Activated gamma-delta T cell treated with anti-CD3 and anti-CD28 coated beads, Interleukin-2, amount 50 U/mL, for 16 hours (primary cell): ENCODE measurements around the gene DDN.

Experiments used
- DNase-seq: peaks from one replicate; pipeline ENCODE4 v3.0.0-alpha.2; 2020; ENCODE audit warnings: low read depth

The DDN gene

DNA sequence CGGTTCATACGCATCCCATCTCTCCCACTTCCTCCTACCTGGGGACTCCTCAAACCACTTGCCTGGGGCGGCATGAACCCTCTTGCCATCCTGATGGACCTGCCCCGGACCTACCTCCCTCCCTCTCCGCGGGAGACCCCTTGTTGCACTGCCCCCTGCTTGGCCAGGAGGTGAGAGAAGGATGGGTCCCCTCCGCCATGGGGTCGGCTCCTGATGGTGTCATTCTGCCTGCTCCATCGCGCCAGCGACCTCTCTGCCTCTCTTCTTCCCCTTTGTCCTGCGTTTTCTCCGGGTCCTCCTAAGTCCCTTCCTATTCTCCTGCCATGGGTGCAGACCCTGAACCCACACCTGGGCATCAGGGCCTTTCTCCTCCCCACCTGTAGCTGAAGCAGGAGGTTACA, 17.4 kb downstream of the DDN start:
- DNase-seq = no peak

DNA sequence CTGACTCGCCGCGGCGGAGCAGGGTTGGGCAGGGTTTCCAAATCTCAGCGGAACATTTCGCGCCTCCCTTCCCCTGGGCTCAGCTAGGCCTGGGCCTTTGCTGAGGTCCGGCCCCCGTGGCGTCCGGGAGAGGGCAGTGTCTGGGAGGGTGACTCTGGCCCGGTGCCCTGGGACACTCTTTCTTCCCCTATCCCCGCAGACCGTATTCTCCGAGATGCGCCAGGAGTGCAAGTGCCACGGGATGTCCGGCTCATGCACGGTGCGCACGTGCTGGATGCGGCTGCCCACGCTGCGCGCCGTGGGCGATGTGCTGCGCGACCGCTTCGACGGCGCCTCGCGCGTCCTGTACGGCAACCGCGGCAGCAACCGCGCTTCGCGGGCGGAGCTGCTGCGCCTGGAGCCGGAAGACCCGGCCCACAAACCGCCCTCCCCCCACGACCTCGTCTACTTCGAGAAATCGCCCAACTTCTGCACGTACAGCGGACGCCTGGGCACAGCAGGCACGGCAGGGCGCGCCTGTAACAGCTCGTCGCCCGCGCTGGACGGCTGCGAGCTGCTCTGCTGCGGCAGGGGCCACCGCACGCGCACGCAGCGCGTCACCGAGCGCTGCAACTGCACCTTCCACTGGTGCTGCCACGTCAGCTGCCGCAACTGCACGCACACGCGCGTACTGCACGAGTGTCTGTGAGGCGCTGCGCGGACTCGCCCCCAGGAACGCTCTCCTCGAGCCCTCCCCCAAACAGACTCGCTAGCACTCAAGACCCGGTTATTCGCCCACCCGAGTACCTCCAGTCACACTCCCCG, 18.0 kb downstream of the DDN start:
- DNase-seq = no peak

DNA sequence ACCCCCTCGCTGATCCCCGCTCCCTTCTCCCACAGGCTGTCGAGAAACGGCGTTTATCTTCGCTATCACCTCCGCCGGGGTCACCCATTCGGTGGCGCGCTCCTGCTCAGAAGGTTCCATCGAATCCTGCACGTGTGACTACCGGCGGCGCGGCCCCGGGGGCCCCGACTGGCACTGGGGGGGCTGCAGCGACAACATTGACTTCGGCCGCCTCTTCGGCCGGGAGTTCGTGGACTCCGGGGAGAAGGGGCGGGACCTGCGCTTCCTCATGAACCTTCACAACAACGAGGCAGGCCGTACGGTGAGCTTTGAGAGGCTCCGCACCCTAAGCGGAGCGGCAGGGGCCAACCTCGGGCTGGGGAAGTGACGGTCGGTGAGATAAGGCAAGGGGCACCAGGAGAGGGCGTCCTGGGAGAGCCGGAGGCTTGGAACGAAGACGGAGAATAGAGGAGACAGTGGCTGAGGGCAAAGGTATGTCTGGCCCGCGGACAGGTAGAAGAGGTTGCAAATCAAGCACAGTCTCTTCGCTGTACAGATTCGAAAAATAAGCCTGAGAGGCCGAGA, 18.7 kb downstream of the DDN start:
- no peak for DNase-seq

DNA sequence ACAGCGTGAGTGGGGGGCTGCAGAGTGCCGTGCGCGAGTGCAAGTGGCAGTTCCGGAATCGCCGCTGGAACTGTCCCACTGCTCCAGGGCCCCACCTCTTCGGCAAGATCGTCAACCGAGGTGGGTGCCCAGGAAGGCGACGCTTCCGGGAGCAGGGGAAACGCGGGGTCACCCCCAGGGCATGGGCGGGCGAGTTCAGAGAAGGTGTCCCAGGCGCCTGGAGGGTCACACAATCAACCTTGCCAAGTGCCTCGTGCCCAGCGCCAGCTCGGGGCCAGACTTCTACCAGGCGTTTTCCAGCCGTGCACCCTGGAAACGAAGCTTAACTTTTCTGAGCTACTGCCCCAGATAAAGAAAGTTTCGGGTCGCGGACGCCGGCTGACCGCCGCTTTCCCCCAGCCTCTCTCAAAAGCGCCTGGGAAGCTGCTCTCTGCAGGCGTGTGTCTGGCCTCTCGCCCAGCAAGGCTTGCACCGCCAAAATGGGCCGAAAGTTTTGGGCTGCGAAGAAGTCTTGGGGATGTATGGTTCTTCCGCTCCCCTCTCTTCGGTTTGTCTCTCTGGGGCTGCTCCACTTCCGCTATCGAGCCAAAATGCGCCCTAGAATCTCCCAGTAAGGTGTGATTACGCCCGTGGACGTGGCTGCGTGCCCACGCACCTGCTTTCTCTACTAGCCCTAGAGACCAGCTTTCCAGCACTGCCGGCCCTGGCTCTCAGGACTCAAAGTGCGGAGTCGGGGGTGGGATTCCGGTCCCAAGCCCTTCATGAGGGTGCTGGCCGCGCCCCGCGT, 19.4 kb downstream of the DDN start:
- no peak for DNase-seq

DNA sequence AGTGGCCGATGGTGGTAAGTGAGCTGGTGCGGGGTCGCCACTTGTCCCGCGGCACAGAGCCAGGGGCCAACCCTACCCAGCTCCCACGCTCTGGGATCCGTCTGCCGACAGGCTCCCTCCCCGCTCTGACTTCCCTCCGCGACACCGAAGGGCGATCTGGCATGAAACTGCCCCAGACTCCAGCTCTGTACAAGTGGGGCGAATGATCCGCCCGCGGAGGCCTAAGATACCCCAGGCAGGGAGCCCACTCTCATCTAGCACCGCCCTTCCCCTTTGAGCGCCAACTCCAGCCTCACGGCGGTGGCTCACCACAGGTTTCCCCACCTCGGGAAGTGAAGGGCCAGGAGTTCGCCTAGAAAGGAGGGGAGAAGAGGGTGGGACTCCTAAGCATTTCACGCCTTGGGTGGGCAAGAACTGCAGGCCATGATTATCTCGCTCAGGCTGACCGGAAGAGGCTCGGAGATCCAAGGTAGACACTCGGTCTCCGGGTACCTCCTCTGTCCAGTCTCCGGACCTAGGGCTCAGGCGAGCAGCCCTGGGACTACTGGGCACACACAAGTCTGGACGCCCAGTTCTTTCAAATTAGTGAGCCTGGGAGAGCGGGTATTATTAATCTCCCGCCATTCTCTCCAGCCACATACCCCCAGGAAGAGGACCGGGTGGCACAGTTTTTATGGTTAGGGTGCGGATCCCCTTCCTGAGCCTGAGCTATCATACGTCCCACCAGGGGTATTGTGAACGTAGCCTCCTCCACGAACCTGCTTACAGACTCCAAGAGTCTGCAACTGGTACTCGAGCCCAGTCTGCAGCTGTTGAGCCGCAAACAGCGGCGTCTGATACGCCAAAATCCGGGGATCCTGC, 20.2 kb downstream of the DDN start:
- DNase-seq = no peak

DNA sequence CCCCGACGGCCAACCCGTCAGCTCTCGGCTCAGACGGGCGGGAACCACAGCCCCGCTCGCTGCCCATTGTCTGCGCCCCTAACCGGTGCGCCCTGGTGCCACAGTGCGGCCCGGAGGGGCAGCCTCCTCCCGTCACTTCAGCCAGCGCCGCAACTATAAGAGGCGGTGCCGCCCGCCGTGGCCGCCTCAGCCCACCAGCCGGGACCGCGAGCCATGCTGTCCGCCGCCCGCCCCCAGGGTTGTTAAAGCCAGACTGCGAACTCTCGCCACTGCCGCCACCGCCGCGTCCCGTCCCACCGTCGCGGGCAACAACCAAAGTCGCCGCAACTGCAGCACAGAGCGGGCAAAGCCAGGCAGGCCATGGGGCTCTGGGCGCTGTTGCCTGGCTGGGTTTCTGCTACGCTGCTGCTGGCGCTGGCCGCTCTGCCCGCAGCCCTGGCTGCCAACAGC, 20.9 kb downstream of the DDN start, which contains the start of gene WNT1:
Gene WNT1, plus strand, starts transcription at position 32 of the 450 bp plus-strand sequence. Its CDS starts 329 bp downstream, at position 361.
- DNase-seq = no peak

DNA sequence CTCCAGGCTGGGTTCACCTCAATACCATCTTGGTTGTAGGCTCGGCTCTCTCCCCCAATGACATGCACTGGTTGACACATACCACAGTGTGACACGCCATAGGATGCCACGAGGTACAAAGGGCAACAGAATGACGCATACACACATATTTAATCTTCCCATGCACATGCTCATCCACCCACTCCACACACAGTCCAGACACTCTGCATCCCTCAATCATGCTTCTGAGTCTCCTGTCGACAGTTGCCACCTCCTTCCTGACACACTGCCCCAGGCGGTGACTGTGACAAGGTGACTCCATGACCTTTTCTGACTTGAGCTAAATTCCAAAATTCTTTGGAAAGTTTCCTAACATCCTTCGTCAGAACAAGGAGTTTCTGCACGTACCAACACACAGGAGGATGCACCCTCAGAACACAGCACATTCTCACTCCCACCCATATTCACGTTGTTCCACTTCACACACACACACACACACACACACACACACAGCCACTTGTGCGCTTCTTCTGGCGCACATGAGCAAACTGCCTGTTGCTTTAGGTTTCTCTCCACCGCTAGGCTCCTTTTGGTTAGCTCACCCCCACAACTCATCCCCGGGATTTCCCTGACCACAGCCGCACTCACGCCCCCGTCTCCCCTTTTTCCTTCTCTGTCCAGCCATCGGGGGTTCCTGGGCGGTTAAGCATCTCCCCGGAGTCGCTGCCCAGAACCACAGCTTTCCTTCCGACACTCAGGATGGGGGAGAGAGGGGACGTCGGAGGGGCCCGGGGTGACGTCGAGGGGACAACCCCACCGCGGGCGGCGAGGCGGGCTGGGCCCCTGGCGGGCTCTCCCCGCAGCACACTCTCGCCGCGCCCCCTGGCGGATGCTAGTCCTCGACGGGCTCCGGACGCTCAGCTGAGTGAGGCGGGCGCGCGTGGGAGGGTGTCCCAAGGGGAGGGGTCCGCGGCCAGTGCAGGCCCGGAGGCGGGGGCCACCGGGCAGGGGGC, 21.6 kb downstream of the DDN start:
- DNase-seq = peak; percentile 81

DNA sequence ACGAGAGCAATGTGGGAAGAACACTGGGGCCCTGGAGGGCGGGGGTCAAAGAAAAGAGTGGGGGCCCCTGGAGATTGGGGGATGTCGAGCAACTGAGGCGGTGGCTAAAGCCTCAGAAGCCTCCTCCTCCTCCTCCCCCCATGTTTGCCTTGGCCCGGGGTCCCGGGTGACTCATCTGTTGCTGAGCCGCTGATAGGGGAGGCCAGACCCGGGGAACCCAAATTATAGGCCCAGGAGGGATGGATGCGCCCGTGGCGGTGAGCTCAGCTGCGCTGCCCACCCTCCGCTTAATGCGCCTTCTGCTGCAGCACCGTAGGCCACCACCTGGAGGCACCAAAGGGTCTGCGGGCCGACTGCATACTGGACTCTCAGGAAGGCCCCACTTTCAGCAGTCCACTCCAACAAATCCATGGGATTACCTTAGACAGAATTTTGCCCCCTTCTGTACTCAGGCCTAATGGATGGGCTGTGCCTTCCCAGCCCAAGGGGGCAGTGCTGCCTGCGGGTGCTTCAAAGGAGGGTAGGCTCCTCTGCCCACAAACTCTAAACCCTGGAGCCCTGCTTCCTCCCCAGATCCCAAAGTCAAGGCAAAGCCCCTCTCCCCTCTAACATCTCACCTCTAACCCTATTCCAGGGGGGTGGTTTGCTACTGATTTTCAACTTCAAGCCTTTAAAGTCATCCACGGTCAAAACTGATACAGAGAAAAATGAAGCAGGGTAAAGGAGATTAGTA, 25.1 kb downstream of the DDN start:
- DNase-seq = no peak

DNA sequence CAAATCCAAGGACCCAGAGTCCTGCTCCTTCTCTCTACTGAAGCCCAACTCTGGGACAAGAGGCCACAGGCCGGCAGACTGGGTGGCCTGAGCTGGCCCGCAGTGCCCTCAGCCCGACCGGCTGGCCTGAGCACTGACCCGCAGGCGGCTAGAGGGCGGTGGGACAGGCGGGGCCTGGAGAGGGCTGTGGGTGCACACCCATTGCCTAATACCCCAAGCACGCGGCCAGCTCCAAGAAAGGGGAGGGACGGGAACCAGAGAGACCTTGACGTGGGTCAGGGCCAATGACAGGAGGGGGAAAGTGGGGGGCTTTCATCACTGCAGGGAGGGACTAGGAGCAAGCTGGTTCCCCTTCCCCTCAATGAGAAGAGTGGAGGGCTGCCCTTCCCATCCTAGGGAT, 25.6 kb downstream of the DDN start:
- DNase-seq = no peak

DNA sequence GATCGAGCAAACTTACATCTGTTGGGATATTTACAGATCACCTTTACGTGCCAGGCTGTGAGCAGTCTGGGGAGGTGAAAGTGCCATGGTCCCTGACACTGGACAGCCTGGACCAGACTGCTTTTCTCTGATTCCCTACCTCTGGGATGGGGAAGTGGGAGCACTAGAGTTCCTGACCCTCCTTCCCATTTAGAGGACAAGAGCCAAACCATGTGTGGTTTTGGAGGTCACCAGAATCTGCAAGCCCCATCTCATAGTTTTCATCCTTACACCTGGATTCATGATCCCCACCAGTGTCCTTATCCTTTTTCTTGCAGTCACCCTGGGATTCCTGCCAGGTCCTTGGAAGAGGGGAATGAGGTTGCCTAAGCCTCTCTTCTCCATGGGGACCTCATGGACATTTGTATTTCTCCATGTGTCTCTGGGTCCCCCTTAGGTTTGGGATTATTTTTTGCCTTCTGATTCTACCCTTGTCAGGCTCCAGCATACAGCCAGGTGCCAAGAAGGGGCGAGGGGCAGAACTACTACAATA, 26.2 kb downstream of the DDN start:
- DNase-seq = no peak

DNA sequence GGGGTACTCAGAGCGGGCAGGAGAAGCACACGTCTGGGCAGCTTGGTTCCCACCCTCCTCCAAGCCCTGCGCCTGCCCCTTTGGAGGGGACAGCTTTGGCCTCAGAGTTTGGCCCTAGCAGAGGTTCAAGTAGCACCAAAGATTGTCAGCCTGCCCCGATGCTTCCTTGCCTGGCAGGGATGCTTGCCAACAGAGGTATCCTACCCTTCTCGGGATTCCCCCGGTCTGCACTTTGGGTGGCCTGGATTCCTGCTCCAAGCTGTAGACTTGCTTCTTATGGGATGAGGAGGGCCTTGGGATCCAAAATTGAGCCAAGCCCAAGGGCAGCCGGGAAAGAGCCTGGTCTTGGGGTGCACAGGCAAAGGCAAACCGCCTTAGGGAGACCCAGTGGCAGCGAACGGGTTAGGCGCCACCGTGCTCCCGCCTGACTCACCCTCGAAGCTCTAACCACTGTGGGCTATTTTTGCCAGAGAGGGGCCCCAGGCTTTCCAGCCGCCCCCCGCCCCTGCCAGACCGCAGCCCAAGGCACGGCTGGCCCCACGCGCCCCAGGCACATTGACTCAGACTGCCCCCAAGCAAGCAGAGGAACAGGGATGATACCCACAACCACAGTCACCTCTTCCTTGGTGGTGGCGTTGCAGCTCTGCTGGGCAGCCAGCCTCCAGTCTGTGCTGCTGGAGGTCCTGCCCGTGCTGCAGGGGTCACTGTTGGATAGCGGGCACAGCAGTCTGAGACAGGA, 26.8 kb downstream of the DDN start:
- DNase-seq = no peak

DNA sequence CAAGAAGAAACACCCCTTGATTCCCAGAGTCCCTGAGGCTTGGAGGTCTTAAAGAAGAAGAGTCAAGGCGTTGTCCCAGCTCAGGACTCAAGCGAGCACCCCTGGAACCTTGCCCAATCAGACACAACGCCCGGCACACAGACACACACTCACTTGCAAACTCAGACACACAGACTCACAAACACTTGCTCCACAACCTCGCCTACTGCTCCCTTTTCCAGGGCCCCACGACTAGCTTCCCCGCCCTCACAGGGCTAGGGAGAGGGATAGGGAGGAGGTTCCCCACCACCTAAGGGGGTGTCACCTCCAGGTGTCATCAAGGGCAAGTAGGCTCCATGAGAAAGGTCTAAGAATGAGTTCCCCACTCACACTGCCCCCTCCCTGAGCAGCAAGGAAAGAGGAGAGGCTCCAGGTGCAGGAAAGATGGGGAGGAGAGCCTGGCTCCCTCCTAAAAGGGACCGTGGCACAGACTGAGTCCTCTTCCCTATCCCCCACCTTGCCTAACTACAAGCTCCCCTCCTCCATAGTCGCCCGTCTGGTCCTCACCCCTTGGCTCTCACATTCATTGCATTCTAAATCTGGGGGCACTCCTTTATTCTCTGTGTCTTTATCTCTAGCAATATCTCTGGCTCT, 28.4 kb downstream of the DDN start:
- DNase-seq = no peak

DNA sequence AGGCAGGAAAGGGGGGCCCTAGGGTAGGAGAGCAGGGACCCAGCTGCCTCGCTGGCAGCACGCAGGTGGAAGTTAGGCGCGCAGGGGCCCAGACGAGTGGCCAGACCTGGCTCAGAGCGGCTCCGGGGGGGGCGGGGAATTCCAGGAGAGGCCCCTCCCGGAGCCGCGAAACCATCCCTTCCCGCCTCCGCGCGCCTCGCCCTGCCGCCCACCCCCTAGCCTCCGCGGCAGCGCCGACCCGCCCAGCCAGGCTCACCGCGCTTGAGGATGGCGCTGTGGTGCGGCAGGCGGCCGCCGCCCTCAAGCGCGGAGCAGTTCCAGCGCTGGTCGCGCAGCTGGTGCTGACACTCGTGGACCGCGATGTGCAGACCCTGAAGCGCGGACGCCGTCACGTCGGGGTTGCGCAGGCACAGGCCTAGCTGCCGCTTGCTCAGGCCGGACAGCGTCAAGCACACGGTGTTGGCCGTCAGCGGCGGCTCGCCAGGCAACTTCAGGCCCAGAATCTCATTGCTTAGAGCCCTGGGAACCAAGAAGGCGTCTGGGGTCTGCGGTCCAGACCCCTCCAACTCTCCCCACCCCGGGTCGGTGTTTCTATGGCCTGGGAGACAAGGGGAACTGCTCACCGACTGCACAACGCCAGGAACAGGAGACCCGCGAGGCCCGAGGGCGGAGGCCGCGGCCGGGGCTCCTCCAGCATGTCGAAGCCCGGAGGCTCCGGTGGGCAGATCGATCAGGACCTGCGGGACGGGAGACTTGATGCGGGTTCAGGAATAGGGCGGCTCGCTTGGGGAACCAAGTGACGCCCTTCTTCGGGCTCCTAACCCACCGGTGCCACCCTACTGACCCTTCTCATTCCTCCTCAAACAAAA, 29.1 kb downstream of the DDN start:
- no peak for DNase-seq

DNA sequence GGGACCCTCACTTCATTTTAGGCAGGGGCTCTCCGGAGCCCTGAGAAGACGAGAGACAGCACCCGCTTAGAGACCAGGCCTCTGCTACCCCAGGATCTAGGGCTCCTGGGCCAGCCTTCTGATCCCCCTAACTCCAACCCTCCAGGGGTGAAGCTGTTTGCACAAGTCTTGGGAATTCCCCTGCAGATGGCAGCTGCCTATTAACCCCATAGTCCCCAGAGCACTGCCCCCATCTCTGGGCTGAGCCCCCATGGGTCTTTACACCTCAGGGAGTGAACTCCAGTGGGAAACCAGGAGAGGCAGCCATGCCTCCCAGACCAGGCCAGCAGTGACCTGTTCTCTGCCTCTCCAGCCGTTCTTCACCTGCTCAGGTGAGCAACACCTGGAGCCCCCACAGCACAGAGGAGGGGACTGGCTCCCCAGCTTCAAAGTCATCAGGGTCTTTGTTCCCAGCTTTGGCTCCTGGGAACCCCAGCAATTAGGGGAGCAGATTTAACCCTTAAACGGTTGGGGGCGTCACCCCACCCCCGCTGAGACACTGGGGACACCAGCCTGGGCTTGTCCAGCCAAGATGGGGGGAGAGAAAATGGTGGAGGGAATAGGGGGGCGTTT, 29.9 kb downstream of the DDN start:
- DNase-seq = no peak

DNA sequence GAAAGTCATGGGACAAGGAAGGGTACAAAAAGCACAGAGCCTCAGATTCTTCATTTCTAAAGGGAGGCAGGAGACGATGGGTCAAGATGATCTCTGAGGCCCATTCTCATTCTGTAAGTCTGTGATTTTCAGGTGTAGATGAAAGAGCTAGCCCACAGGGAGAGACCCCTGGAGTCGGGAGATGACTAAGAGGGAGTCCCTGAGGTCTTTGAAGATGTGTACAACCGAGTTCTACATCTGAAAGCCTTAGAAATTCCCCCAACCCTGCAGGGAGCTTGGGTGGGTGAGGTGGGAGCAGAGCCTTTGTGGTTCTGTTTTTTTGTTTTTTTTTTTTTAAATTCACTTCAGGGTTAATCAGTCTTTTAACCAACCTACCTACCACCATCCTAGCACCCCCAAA, 30.7 kb downstream of the DDN start:
- DNase-seq = no peak

DNA sequence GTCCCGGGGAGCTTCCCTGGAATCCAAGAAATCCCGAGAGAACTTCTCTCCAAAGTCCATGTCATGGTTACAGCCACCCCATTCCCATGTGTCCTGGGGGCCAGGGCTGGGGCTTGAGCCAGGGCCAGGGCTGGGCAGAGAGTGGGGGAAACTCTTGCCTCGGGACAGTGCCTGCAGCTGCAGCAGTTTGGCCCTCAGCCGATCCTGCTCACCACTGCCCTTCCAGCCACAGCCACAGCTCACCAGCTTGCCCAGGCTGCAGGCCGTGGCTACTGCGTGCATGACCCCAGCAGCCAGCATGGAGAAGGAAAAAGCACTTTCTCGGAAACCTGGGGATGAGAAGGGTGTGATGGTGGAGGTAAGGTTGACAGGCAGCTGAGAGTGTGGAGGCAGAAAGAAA, 31.2 kb downstream of the DDN start:
- DNase-seq = no peak
